ENCODE data around the gene CHSY3. TPM values are rescaled to one million over a fixed set of nuclear protein-coding genes. Genes with fewer than 3 reads are reported as not detected.

CHSY3 gene
- total RNA-seq (2022; extraction: Qiagen RNA extraction; ENCODE audit: low read depth), result 0.10 to 0.16 TPM (median 0.13 TPM) in 4 of 5 replicates, not detected in the other

GRCh38 chr5:129904102-129904666 lies at the start of gene CHSY3:
Gene CHSY3, plus strand, starts transcription at chr5:129904465.

Other genes starting within 250 kb of the CHSY3 start
- gene MINAR2, start 156.4 kb upstream of the CHSY3 start, total RNA-seq (2022; extraction: Qiagen RNA extraction; ENCODE audit: low read depth), result not detected in 5 replicates

All from A549 treated with GW870086 at 1 μM for 4 hours (cell line).